Tibial nerve (tissue), 4 donors: ENCODE measurements around the gene SETD3. TPM values are rescaled to one million over a fixed set of nuclear protein-coding genes. Genes with fewer than 3 reads are reported as not detected.

Source experiments
- DNase-seq, 2 donors: peaks; one replicate each; pipeline ENCODE4 v3.0.0-alpha.2; 2019; ENCODE audit warnings: low spot score in 2 of 2
- H3K27ac ChIP-seq, 4 donors: fragments of 200-600 bp; sonication (generic) in 3 of 4; one replicate each; pipeline ENCODE4 v1.5.1; 2017 to 2019; ENCODE audit warnings: mild to moderate bottlenecking in 1 of 4
- H3K27me3 ChIP-seq, 2 donors: fragments of 200-600 bp; sonication (generic) in 1 of 2; one replicate each; pipeline versions ENCODE4 v1.5.1 to v1.6.0; 2017 to 2019
- H3K36me3 ChIP-seq, 3 donors: fragments of 200-600 bp; sonication (generic); one replicate each; pipeline ENCODE4 v1.5.1; 2018 to 2019
- H3K4me1 ChIP-seq, 4 donors: fragments of 200-600 bp; sonication (generic) in 3 of 4; one replicate each; pipeline ENCODE4 v1.5.1; 2017 to 2019
- H3K4me3 ChIP-seq, 4 donors: fragments of 200-600 bp; sonication (generic) in 3 of 4; one replicate each; pipeline ENCODE4 v1.5.1; 2017 to 2019; ENCODE audit warnings: mild to moderate bottlenecking in 1 of 4, moderate library complexity in 1 of 4
- H3K9me3 ChIP-seq, 4 donors: fragments of 200-600 bp; sonication (generic) in 3 of 4; one replicate each; pipeline ENCODE4 v1.5.1; 2017 to 2019
- CTCF ChIP-seq, 5 experiments: fragments of 200-600 bp in 3 of 5; fragments of 450-650 bp in 2 of 5; sonication (generic) in 3 of 5; IDR thresholded peaks; one replicate each; pipeline ENCODE4 v1.5.1; 2016 to 2019; ENCODE audit warnings: antibody characterized with exemption in 5 of 5, mild to moderate bottlenecking in 3 of 5, moderate library complexity in 2 of 5
- EP300 ChIP-seq, 2 donors: sonication (generic); formaldehyde crosslinking; IDR thresholded peaks; one replicate each; pipeline ENCODE4 v1.6.1; 2017; ENCODE audit warnings: antibody characterized with exemption in 2 of 2, mild to moderate bottlenecking in 1 of 2
- POLR2A ChIP-seq, 2 donors: fragments of 450-650 bp; IDR thresholded peaks; one replicate each; pipeline ENCODE4 v1.6.1; 2017; ENCODE audit warnings: antibody characterized with exemption in 2 of 2, mild to moderate bottlenecking in 2 of 2, moderate library complexity in 2 of 2
- WGBS, 2 donors: methylation state at CpG; one replicate each; pipeline ENCODE4 v1.1.5; 2018; 5-methylcytosine and 5-hydroxymethylcytosine counted together
- total RNA-seq, 4 donors: library from RNA; depleted of rRNA; stranded (reverse); fragments of >200 nt; gene quantifications; one replicate each; pipeline ENCODE4 v1.1.0, GENCODE V29; 2016

Gene SETD3
- total RNA-seq, 4 donors from 2014 or later: 63.3 to 118 (median 80.6) TPM

- no peak for TF ChIP-seq POLR2A (IDR thresholded peaks at IDR 0.05)
- TF ChIP-seq EP300 (IDR thresholded peaks at IDR 0.05): no peak
- no peak for TF ChIP-seq CTCF (IDR thresholded peaks at IDR 0.05)
- H3K4me1 ChIP-seq: no peaks in the 10 kb centered on the region
- no peaks in the 10 kb centered on the region for H3K36me3 ChIP-seq
- peaks cover 0 to 11% (median 0%) of the 10 kb centered on the region in 4 donors for H3K9me3 ChIP-seq
- 83 to 84% methylated on average over 32 to 36 of the region's 36 CpGs for WGBS, 2 donors
- H3K27ac ChIP-seq: no peak overlapping the region
- H3K4me3 ChIP-seq: no peak overlapping the region
- peaks cover 0 to 29% of the 10 kb centered on the region in 2 donors for H3K27me3 ChIP-seq
- no peak for DNase-seq
Observed at GRCh38 chr14:99383472-99384449, 96.9 kb downstream of the SETD3 start.

- no peaks in the 10 kb centered on the region for H3K4me1 ChIP-seq
- H3K27ac ChIP-seq: no peak overlapping the region
- TF ChIP-seq CTCF (IDR thresholded peaks at IDR 0.05) (no peak), EP300 (IDR thresholded peaks at IDR 0.05) (no peak)
- H3K36me3 ChIP-seq: no peaks in the 10 kb centered on the region
- H3K27me3 ChIP-seq: peaks cover 0 to 29% of the 10 kb centered on the region in 2 donors
- H3K4me3 ChIP-seq: no peak overlapping the region
- H3K9me3 ChIP-seq: peaks cover 0 to 11% (median 0%) of the 10 kb centered on the region in 4 donors
- no peak for DNase-seq
- 80 to 84% methylated on average over 18 of the region's 18 CpGs for WGBS, 2 donors
Observed at GRCh38 chr14:99382781-99383471, 97.7 kb downstream of the SETD3 start.

GRCh38 chr14:99382071-99382470, 98.6 kb downstream of the SETD3 start:
- no peak for TF ChIP-seq POLR2A (IDR thresholded peaks at IDR 0.05)
- TF ChIP-seq CTCF (IDR thresholded peaks at IDR 0.05): no peak
- no peak for TF ChIP-seq EP300 (IDR thresholded peaks at IDR 0.05)
- Histone ChIP-seq H3K27me3 (peaks cover 0 to 29% of the 10 kb centered on the region in 2 donors), H3K27ac (no peak overlapping the region), H3K4me3 (no peak overlapping the region), H3K4me1 (no peaks in the 10 kb centered on the region), H3K9me3 (peaks cover 0 to 11% (median 0%) of the 10 kb centered on the region in 4 donors), H3K36me3 (no peaks in the 10 kb centered on the region)
- no peak for DNase-seq
- WGBS, 2 donors: 71 to 79% methylated on average over 16 of the region's 16 CpGs

GRCh38 chr14:99381688-99382060, 99.0 kb downstream of the SETD3 start:
- no peak for TF ChIP-seq POLR2A (IDR thresholded peaks at IDR 0.05)
- no peak for TF ChIP-seq CTCF (IDR thresholded peaks at IDR 0.05)
- no peak for TF ChIP-seq EP300 (IDR thresholded peaks at IDR 0.05)
- DNase-seq: no peak
- H3K27ac ChIP-seq: no peak overlapping the region
- H3K4me1 ChIP-seq: no peaks in the 10 kb centered on the region
- WGBS, 2 donors: 62 to 84% methylated on average over 7 of the region's 8 CpGs
- no peaks in the 10 kb centered on the region for H3K36me3 ChIP-seq
- no peak overlapping the region for H3K4me3 ChIP-seq
- peaks cover 0 to 29% of the 10 kb centered on the region in 2 donors for H3K27me3 ChIP-seq
- peaks cover 0 to 11% (median 0%) of the 10 kb centered on the region in 4 donors for H3K9me3 ChIP-seq
